ENCODE results near the gene KDM7A. TPM values are rescaled to one million over a fixed set of nuclear protein-coding genes. Genes with fewer than 3 reads are reported as not detected.

The KDM7A gene
- total and polyA plus RNA-seq, 9 of the 15 experiments (the other 6 are each of a cell fraction or from before 2014, with no cell fraction given): 0.90 to 8.4 (median 7.0) TPM

DNA sequence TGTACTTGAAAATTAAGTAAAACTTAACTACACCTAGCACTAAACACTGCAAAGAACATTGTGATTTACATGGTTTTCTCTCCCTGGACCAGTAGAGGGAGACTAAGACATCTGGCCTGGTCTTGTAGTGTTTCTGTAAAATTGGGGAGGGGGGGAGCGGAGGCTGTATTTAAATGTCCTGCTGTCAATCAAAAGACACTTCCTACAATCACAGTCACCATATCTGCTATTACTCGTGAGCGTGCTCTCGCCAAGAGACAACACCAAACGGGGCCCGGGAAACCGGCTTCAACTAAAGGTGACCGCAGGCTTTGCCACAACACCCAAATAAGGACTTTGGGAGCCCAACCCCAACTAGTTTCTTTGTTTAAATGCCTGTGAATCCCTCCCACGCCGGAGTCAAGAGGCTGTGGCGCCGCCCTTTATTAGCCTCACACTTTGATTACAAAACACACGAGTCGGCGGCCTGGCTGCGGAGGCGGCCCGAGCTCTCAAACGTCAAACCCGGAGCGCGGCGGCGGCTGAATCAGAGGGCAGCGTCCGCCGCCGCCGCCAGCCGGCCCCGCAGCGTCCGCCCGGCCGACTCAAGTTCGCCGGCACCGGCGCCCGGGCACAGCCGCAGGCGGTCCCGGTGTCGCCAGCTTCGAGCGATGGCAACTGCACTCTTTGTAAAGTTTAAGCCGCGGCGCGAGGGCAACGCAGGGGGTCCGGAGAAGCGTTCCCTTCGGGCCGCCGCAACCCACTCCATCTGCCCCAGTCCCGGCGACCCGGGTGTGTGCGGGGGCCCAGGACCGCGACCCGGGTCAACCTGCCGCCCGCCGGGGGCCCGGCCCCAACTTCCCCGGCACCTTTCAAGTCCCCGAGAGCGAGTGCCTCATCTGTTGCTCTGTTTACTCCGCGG lies 1.3 kb downstream of the KDM7A start (continued):
- TF ChIP-seq E4F1 (CRISPR knock-in tag; IDR thresholded peaks at IDR 0.05; ENCODE audit: borderline replicate concordance) (no peak), ZNF668 (CRISPR knock-in tag; IDR thresholded peaks at IDR 0.05) (no peak), RBM25 (IDR thresholded peaks at IDR 0.05; ENCODE audit: low read depth, low read length, severe bottlenecking) (no peak), ELF2 (CRISPR knock-in tag; IDR thresholded peaks at IDR 0.05) (0 out of 2 replicates have a peak, but pooled peaks have one; percentile 41), FOSL1 (tag; conservative IDR thresholded peaks at IDR 0.05) (peak; percentile 69), SMAD3 (CRISPR knock-in tag; conservative IDR thresholded peaks at IDR 0.05) (peak; percentile 8; the same call in 1 of the 2 replicates), ZNF584 (CRISPR knock-in tag; IDR thresholded peaks at IDR 0.05; ENCODE audit: low read depth) (no peak), HDAC3 (IDR thresholded peaks at IDR 0.05; ENCODE audit: borderline replicate concordance, partially characterized antibody) (no peak), ZNF444 (CRISPR knock-in tag; IDR thresholded peaks at IDR 0.05) (no peak; the same call in 1 of the 2 replicates), THAP7 (CRISPR knock-in tag; IDR thresholded peaks at IDR 0.05) (peak; percentile 82), SIRT6 (IDR thresholded peaks at IDR 0.05; ENCODE audit: low read depth, low read length) (no peak), BRD4 (IDR thresholded peaks at IDR 0.05) (no peak), MTF1 (CRISPR knock-in tag; IDR thresholded peaks at IDR 0.05; ENCODE audit: borderline replicate concordance) (no peak), MEF2D (tag; conservative IDR thresholded peaks at IDR 0.05; ENCODE audit: low read depth) (peak; percentile 39; the same call in 1 of the 2 replicates), ZNF253 (CRISPR knock-in tag; conservative IDR thresholded peaks at IDR 0.05) (no peak), ELF4 (CRISPR knock-in tag; IDR thresholded peaks at IDR 0.05) (peak; percentile 82; the same call in 1 of the 2 replicates), TCF7 (IDR thresholded peaks at IDR 0.05; ENCODE audit: borderline replicate concordance) (peak; percentile 68; the same call in 1 of the 2 replicates), SAFB2 (IDR thresholded peaks at IDR 0.05; ENCODE audit: borderline replicate concordance, low read depth, low read length, severe bottlenecking) (no peak), MCM5 (IDR thresholded peaks at IDR 0.05; ENCODE audit: low read depth) (no peak), TEAD4 (IDR thresholded peaks at IDR 0.05; ENCODE audit: low read length) (peak; percentile 65), TEAD4 (CRISPR knock-in tag; IDR thresholded peaks at IDR 0.05; ENCODE audit: borderline replicate concordance) (no peak), BCOR (IDR thresholded peaks at IDR 0.05) (peak; percentile 90), ZNF224 (CRISPR knock-in tag; IDR thresholded peaks at IDR 0.05) (no peak), ZNF75A (CRISPR knock-in tag; IDR thresholded peaks at IDR 0.05) (no peak), LEF1 (IDR thresholded peaks at IDR 0.05) (peak; percentile 70), MEIS2 (IDR thresholded peaks at IDR 0.05; ENCODE audit: partially characterized antibody) (peak; percentile 95)

All from K562 (cell line).